CD8-positive, alpha-beta memory T cell (primary cell): ENCODE results near the gene CCNB2. TPM values are rescaled to one million over a fixed set of nuclear protein-coding genes. Genes with fewer than 3 reads are reported as not detected.

Experiments used
- CTCF ChIA-PET: fragments of 350-600 bp; sonication (Branson Sonifier 250); formaldehyde crosslinking; loops from one replicate; lab custom pipeline; 2021; ENCODE audit warnings: antibody characterized with exemption; lab: Charles Lee
- POLR2A ChIA-PET: fragments of 350-600 bp; sonication (Branson Sonifier 250); formaldehyde crosslinking; loops from one replicate; lab custom pipeline; 2021; ENCODE audit warnings: antibody characterized with exemption; lab: Charles Lee
- DNase-seq, 5 donors: peaks; one replicate each; pipeline versions ENCODE4 v3.0.0 to v3.0.0-alpha.2; 2020 to 2022; ENCODE audit warnings: mixed read lengths in 1 of 5
- H3K27ac ChIP-seq: one replicate; pipeline ENCODE4 v1.7.0; 2013; ENCODE audit warnings: low read depth, mild to moderate bottlenecking, low read length, moderate library complexity
- H3K27me3 ChIP-seq: 2 replicates; pipeline ENCODE4 v1.7.0; 2013; ENCODE audit warnings: low read length, mild to moderate bottlenecking; ENCODE audit not compliant: insufficient read depth, poor library complexity, severe bottlenecking
- H3K36me3 ChIP-seq: 2 replicates; pipeline ENCODE4 v1.7.0; 2013; ENCODE audit warnings: mild to moderate bottlenecking, low read length, moderate library complexity; ENCODE audit not compliant: insufficient read depth
- H3K4me1 ChIP-seq: 2 replicates; pipeline ENCODE4 v1.7.0; 2013; ENCODE audit warnings: mild to moderate bottlenecking, low read length, moderate library complexity; ENCODE audit not compliant: insufficient read depth
- H3K4me3 ChIP-seq: 2 replicates; pipeline ENCODE4 v1.7.0; 2013; ENCODE audit warnings: mild to moderate bottlenecking, low read length
- H3K9me3 ChIP-seq: 2 replicates; pipeline ENCODE4 v1.7.0; 2013; ENCODE audit warnings: mild to moderate bottlenecking, low read length
- H3K27ac Mint-ChIP-seq, 8 donors: one replicate each; pipeline ENCODE4 v1.8.0; 2020 to 2021; ENCODE audit warnings: mixed read lengths in 8 of 8, mild to moderate bottlenecking in 6 of 8, inconsistent platforms in 3 of 8, moderate library complexity in 3 of 8
- H3K27me3 Mint-ChIP-seq, 2 donors: one replicate each; pipeline ENCODE4 v1.8.0; 2020 to 2021; ENCODE audit warnings: mixed read lengths in 2 of 2, mild to moderate bottlenecking in 1 of 2, moderate library complexity in 1 of 2
- H3K36me3 Mint-ChIP-seq, 3 donors: one replicate each; pipeline ENCODE4 v1.8.0; 2020 to 2021; ENCODE audit warnings: mixed read lengths in 3 of 3, inconsistent platforms in 1 of 3, mild to moderate bottlenecking in 1 of 3
- H3K4me1 Mint-ChIP-seq, 3 donors: one replicate each; pipeline ENCODE4 v1.8.0; 2020 to 2021; ENCODE audit warnings: mixed read lengths in 3 of 3, inconsistent platforms in 1 of 3, mild to moderate bottlenecking in 1 of 3
- H3K4me3 Mint-ChIP-seq, 7 donors: one replicate each; pipeline ENCODE4 v1.8.0; 2020 to 2021; ENCODE audit warnings: mixed read lengths in 7 of 7, mild to moderate bottlenecking in 6 of 7, moderate library complexity in 4 of 7, inconsistent platforms in 2 of 7
- H3K9me3 Mint-ChIP-seq, 5 donors: one replicate each; pipeline ENCODE4 v1.8.0; 2020 to 2022; ENCODE audit warnings: mixed read lengths in 5 of 5, mild to moderate bottlenecking in 3 of 5, moderate library complexity in 2 of 5, inconsistent platforms in 1 of 5
- polyA plus RNA-seq: library from polyadenylated mRNA; unstranded; fragments of 300-500 nt; fragmentation: Illumina TruSeq; gene quantifications from one replicate; pipeline ENCODE4 v1.2.3, GENCODE V29; 2021
- total RNA-seq, 2 experiments: library from RNA; stranded (reverse); gene quantifications; one replicate each; pipeline ENCODE4 v1.2.3, GENCODE V29; 2021

CCNB2 gene
- total RNA-seq (10 to 100 TPM; 28.2 to 30.3 TPM), polyA plus RNA-seq (0.51 TPM)

GRCh38 chr15:59104912-59105732 lies at the start of gene CCNB2:
Gene CCNB2 (plus strand): TSS chr15:59105146. CDS start chr15:59105269, 123 bp downstream.
- POLR2A ChIA-PET: no interaction called here

GRCh38 chr15:59059076-59059597 lies 45.8 kb upstream of the CCNB2 start:
- Mint-ChIP-seq H3K27me3 (no peaks in the 10 kb centered on the region), H3K9me3 (no peaks in the 10 kb centered on the region), H3K27ac (no peak overlapping the region), H3K36me3 (peaks cover 16 to 87% (median 23%) of the 10 kb centered on the region in 3 donors), H3K4me3 (no peak overlapping the region), H3K4me1 (peaks cover 0 to 7% (median 3%) of the 10 kb centered on the region in 3 donors)
- no peaks in the 10 kb centered on the region for H3K9me3 ChIP-seq
- H3K4me1 ChIP-seq: no peaks in the 10 kb centered on the region
- H3K4me3 ChIP-seq: no peak overlapping the region
- H3K36me3 ChIP-seq: peaks cover 62% of the 10 kb centered on the region
- no peak overlapping the region for H3K27ac ChIP-seq
- DNase-seq: no peak
- ChIA-PET CTCF (no interaction called here), POLR2A (no interaction called here)
- no peaks in the 10 kb centered on the region for H3K27me3 ChIP-seq

More at GRCh38 chr15:59104912-59105732, at the start of gene CCNB2:
- Histone ChIP-seq H3K9me3 (no peaks in the 10 kb centered on the region), H3K4me1 (peaks cover 11% of the 10 kb centered on the region), H3K36me3 (no peaks in the 10 kb centered on the region), H3K4me3 (peak within 1 kb of the TSS; percentile 78), H3K27me3 (no peaks in the 10 kb centered on the region), H3K27ac (peak within 1 kb of the TSS; percentile 77)
- CTCF ChIA-PET: no interaction called here
- DNase-seq: peak; percentile 74 to 89 (median 83)
- H3K27me3 Mint-ChIP-seq: peaks cover 0 to 4% of the 10 kb centered on the region in 2 donors
- H3K9me3 Mint-ChIP-seq: no peaks in the 10 kb centered on the region
- peaks cover 13 to 20% (median 20%) of the 10 kb centered on the region in 3 donors for H3K4me1 Mint-ChIP-seq
- H3K36me3 Mint-ChIP-seq: peaks cover 0 to 4% (median 2%) of the 10 kb centered on the region in 3 donors
- peak within 1 kb of the TSS; percentile 89 to 99 (median 96) for H3K27ac Mint-ChIP-seq
- peak within 1 kb of the TSS; percentile 85 to 96 (median 94) for H3K4me3 Mint-ChIP-seq

- no peak overlapping the region for H3K4me3 ChIP-seq
- ChIA-PET CTCF (no interaction called here), POLR2A (no interaction called here)
- Mint-ChIP-seq H3K9me3 (no peaks in the 10 kb centered on the region), H3K27me3 (no peaks in the 10 kb centered on the region), H3K36me3 (peaks cover 16 to 85% (median 30%) of the 10 kb centered on the region in 3 donors), H3K27ac (no peak overlapping the region), H3K4me3 (no peak overlapping the region), H3K4me1 (peaks cover 0 to 7% (median 5%) of the 10 kb centered on the region in 3 donors)
- H3K27me3 ChIP-seq: no peaks in the 10 kb centered on the region
- peaks cover 55% of the 10 kb centered on the region for H3K36me3 ChIP-seq
- no peaks in the 10 kb centered on the region for H3K9me3 ChIP-seq
- no peaks in the 10 kb centered on the region for H3K4me1 ChIP-seq
- no peak overlapping the region for H3K27ac ChIP-seq
- DNase-seq: no peak
These were observed 44.6 kb upstream of the CCNB2 start for GRCh38 chr15:59060348-59060747.

- H3K4me1 ChIP-seq: no peaks in the 10 kb centered on the region
- no peak for DNase-seq
- POLR2A ChIA-PET: no interaction called here
- Mint-ChIP-seq H3K36me3 (peaks cover 19 to 86% (median 36%) of the 10 kb centered on the region in 3 donors), H3K4me3 (no peak overlapping the region), H3K9me3 (no peaks in the 10 kb centered on the region), H3K4me1 (peaks cover 0 to 7% (median 2%) of the 10 kb centered on the region in 3 donors), H3K27ac (peak overlapping the region in 1 of 8 donors; percentile 50), H3K27me3 (no peaks in the 10 kb centered on the region)
- no peaks in the 10 kb centered on the region for H3K27me3 ChIP-seq
- H3K4me3 ChIP-seq: no peak overlapping the region
- no peak overlapping the region for H3K27ac ChIP-seq
- H3K9me3 ChIP-seq: no peaks in the 10 kb centered on the region
- H3K36me3 ChIP-seq: peaks cover 52% of the 10 kb centered on the region
- CTCF ChIA-PET: no interaction called here
These were observed 41.9 kb upstream of the CCNB2 start for GRCh38 chr15:59063042-59063441.

- DNase-seq: no peak
- Mint-ChIP-seq H3K27me3 (no peaks in the 10 kb centered on the region), H3K4me1 (peaks cover 0 to 2% (median 0%) of the 10 kb centered on the region in 3 donors), H3K27ac (no peak overlapping the region), H3K9me3 (no peaks in the 10 kb centered on the region), H3K4me3 (no peak overlapping the region), H3K36me3 (peaks cover 12 to 74% (median 24%) of the 10 kb centered on the region in 3 donors)
- Histone ChIP-seq H3K27me3 (no peaks in the 10 kb centered on the region), H3K4me1 (no peaks in the 10 kb centered on the region), H3K4me3 (no peak overlapping the region), H3K36me3 (peaks cover 26% of the 10 kb centered on the region), H3K9me3 (no peaks in the 10 kb centered on the region), H3K27ac (no peak overlapping the region)
- POLR2A ChIA-PET: no interaction called here
- CTCF ChIA-PET: no interaction called here
These were observed 35.5 kb upstream of the CCNB2 start for GRCh38 chr15:59069430-59069829.

- no peak overlapping the region for H3K4me3 ChIP-seq
- H3K27me3 ChIP-seq: no peaks in the 10 kb centered on the region
- Mint-ChIP-seq H3K36me3 (peaks cover 4 to 59% (median 15%) of the 10 kb centered on the region in 3 donors), H3K27me3 (no peaks in the 10 kb centered on the region), H3K4me3 (no peak overlapping the region), H3K4me1 (peaks cover 0 to 4% (median 0%) of the 10 kb centered on the region in 3 donors), H3K9me3 (no peaks in the 10 kb centered on the region), H3K27ac (peak overlapping the region in 2 of 8 donors; percentile 62 to 70)
- H3K9me3 ChIP-seq: no peaks in the 10 kb centered on the region
- ChIA-PET POLR2A (no interaction called here), CTCF (no interaction called here)
- no peaks in the 10 kb centered on the region for H3K4me1 ChIP-seq
- no peak overlapping the region for H3K27ac ChIP-seq
- peaks cover 9% of the 10 kb centered on the region for H3K36me3 ChIP-seq
- no peak for DNase-seq
These were observed 30.3 kb upstream of the CCNB2 start for GRCh38 chr15:59074607-59075006.

GRCh38 chr15:59087731-59088130 lies 17.2 kb upstream of the CCNB2 start:
- H3K36me3 ChIP-seq: peaks cover 30% of the 10 kb centered on the region
- ChIA-PET POLR2A (no interaction called here), CTCF (no interaction called here)
- H3K4me3 ChIP-seq: no peak overlapping the region
- peaks cover 4 to 82% (median 22%) of the 10 kb centered on the region in 3 donors for H3K36me3 Mint-ChIP-seq
- no peaks in the 10 kb centered on the region for H3K27me3 Mint-ChIP-seq
- peaks cover 0 to 4% (median 0%) of the 10 kb centered on the region in 3 donors for H3K4me1 Mint-ChIP-seq
- no peaks in the 10 kb centered on the region for H3K9me3 Mint-ChIP-seq
- no peak overlapping the region for H3K27ac ChIP-seq
- no peaks in the 10 kb centered on the region for H3K4me1 ChIP-seq
- peak overlapping the region in 5 of 8 donors; percentile 2 to 64 (median 19) for H3K27ac Mint-ChIP-seq
- H3K4me3 Mint-ChIP-seq: no peak overlapping the region
- no peak for DNase-seq
- no peaks in the 10 kb centered on the region for H3K9me3 ChIP-seq
- no peaks in the 10 kb centered on the region for H3K27me3 ChIP-seq

GRCh38 chr15:59094077-59094476 lies 10.9 kb upstream of the CCNB2 start:
- no peak overlapping the region for H3K4me3 ChIP-seq
- peaks cover 30% of the 10 kb centered on the region for H3K36me3 ChIP-seq
- no peaks in the 10 kb centered on the region for H3K27me3 ChIP-seq
- H3K36me3 Mint-ChIP-seq: peaks cover 4 to 72% (median 15%) of the 10 kb centered on the region in 3 donors
- ChIA-PET CTCF (no interaction called here), POLR2A (no interaction called here)
- H3K4me1 ChIP-seq: peaks cover 3% of the 10 kb centered on the region
- peaks cover under 1 to 1% (median under 1%) of the 10 kb centered on the region in 3 donors for H3K4me1 Mint-ChIP-seq
- no peak overlapping the region for H3K4me3 Mint-ChIP-seq
- H3K9me3 ChIP-seq: no peaks in the 10 kb centered on the region
- no peak for DNase-seq
- no peak overlapping the region for H3K27ac Mint-ChIP-seq
- no peak overlapping the region for H3K27ac ChIP-seq
- H3K9me3 Mint-ChIP-seq: no peaks in the 10 kb centered on the region
- H3K27me3 Mint-ChIP-seq: no peaks in the 10 kb centered on the region
